Measurements from ENCODE around the gene CPNE4.

Gene CPNE4

GRCh38 chr3:131960324-131960723 is 74.5 kb downstream of the CPNE4 start:
- in situ Hi-C loops (cut with HindIII; ENCODE audit: low sequenced_read_pairs) = no loop called here
- no peak for TF ChIP-seq CTCF (IDR thresholded peaks at IDR 0.05; ENCODE audit: low read depth, low read length, missing control alignments)
- DNase-seq (ENCODE audit: low read depth) = no peak
- H3K4me3 ChIP-seq (ENCODE audit: low read depth, low read length) = no peak overlapping the region

- in situ Hi-C loops (cut with HindIII; ENCODE audit: low sequenced_read_pairs) = no loop called here
- no peak for DNase-seq (ENCODE audit: low read depth)
- no peak for TF ChIP-seq CTCF (IDR thresholded peaks at IDR 0.05; ENCODE audit: low read depth, low read length, missing control alignments)
- no peak overlapping the region for H3K4me3 ChIP-seq (ENCODE audit: low read depth, low read length)
Measured at GRCh38 chr3:131957980-131958379, 76.8 kb downstream of the CPNE4 start.

GRCh38 chr3:131957511-131957910 is 77.3 kb downstream of the CPNE4 start:
- no peak overlapping the region for H3K4me3 ChIP-seq (ENCODE audit: low read depth, low read length)
- in situ Hi-C loops (cut with HindIII; ENCODE audit: low sequenced_read_pairs) = no loop called here
- DNase-seq (ENCODE audit: low read depth) = no peak

GRCh38 chr3:131948806-131949205 is 86.0 kb downstream of the CPNE4 start:
- no peak for DNase-seq (ENCODE audit: low read depth)
- in situ Hi-C loops (cut with HindIII; ENCODE audit: low sequenced_read_pairs) = no loop called here
- no peak for TF ChIP-seq CTCF (IDR thresholded peaks at IDR 0.05; ENCODE audit: low read depth, low read length, missing control alignments)
- H3K4me3 ChIP-seq (ENCODE audit: low read depth, low read length) = no peak overlapping the region

More at GRCh38 chr3:131957511-131957910, 77.3 kb downstream of the CPNE4 start:
- no peak for TF ChIP-seq CTCF (IDR thresholded peaks at IDR 0.05; ENCODE audit: low read depth, low read length, missing control alignments)

GRCh38 chr3:131944676-131945075 is 90.1 kb downstream of the CPNE4 start:
- TF ChIP-seq CTCF (IDR thresholded peaks at IDR 0.05; ENCODE audit: low read depth, low read length, missing control alignments) = no peak
- DNase-seq (ENCODE audit: low read depth) = no peak
- in situ Hi-C loops (cut with HindIII; ENCODE audit: low sequenced_read_pairs) = no loop called here
- H3K4me3 ChIP-seq (ENCODE audit: low read depth, low read length) = no peak overlapping the region

GRCh38 chr3:131933665-131934064 is 101.1 kb downstream of the CPNE4 start:
- DNase-seq (ENCODE audit: low read depth) = no peak
- in situ Hi-C loops (cut with HindIII; ENCODE audit: low sequenced_read_pairs) = no loop called here
- H3K4me3 ChIP-seq (ENCODE audit: low read depth, low read length) = no peak overlapping the region
- no peak for TF ChIP-seq CTCF (IDR thresholded peaks at IDR 0.05; ENCODE audit: low read depth, low read length, missing control alignments)

GRCh38 chr3:131928593-131928992 is 106.2 kb downstream of the CPNE4 start:
- in situ Hi-C loops (cut with HindIII; ENCODE audit: low sequenced_read_pairs) = no loop called here
- TF ChIP-seq CTCF (IDR thresholded peaks at IDR 0.05; ENCODE audit: low read depth, low read length, missing control alignments) = no peak

More at GRCh38 chr3:131928593-131928992, 106.2 kb downstream of the CPNE4 start:
- no peak for DNase-seq (ENCODE audit: low read depth)
- no peak overlapping the region for H3K4me3 ChIP-seq (ENCODE audit: low read depth, low read length)
